ENCODE measurements around the gene KRT77. TPM values are rescaled to one million over a fixed set of nuclear protein-coding genes. Genes with fewer than 3 reads are reported as not detected.

Gene KRT77
- total and polyA plus RNA-seq, 7 donors, result 0.01 to 0.04 TPM; not detected in 5

- Histone ChIP-seq H3K4me1 (no peaks in the 10 kb centered on the region), H3K27ac (no peak overlapping the region), H3K36me3 (ENCODE audit: insufficient read depth in 1 of 2, low read depth in 1 of 2) (no peaks in the 10 kb centered on the region), H3K9me3 (no peaks in the 10 kb centered on the region), H3K4me3 (no peak overlapping the region), H3K27me3 (ENCODE audit: insufficient read depth in 3 of 3, low read length in 2 of 3) (peaks cover 0 to 13% (median 4%) of the 10 kb centered on the region in 3 donors)
- intact Hi-C loops (cut with DNase I), result no loop called here
- no peak for TF ChIP-seq CTCF (IDR thresholded peaks at IDR 0.05)
- DNase-seq, result no peak
- no peak for ATAC-seq
- 72 to 83% (median 77%) methylated on average over 10 of the region's 10 CpGs for WGBS, 3 donors
Observed at GRCh38 chr12:52729147-52729546, 25.8 kb upstream of the KRT77 start.

- no peak overlapping the region for H3K4me3 ChIP-seq
- no peaks in the 10 kb centered on the region for H3K4me1 ChIP-seq
- ATAC-seq (no peak), DNase-seq (no peak)
- H3K27me3 ChIP-seq (ENCODE audit: insufficient read depth in 3 of 3, low read length in 2 of 3), result peaks cover 0 to 13% (median 2%) of the 10 kb centered on the region in 3 donors
- TF ChIP-seq CTCF (IDR thresholded peaks at IDR 0.05), result no peak
- WGBS, 3 donors, result 90 to 94% (median 92%) methylated on average over 2 of the region's 2 CpGs
- intact Hi-C loops (cut with DNase I), result no loop called here
- H3K9me3 ChIP-seq, result no peaks in the 10 kb centered on the region
- no peak overlapping the region for H3K27ac ChIP-seq
- H3K36me3 ChIP-seq (ENCODE audit: insufficient read depth in 1 of 2, low read depth in 1 of 2), result no peaks in the 10 kb centered on the region
Observed at GRCh38 chr12:52728374-52728773, 25.1 kb upstream of the KRT77 start.

GRCh38 chr12:52727037-52727436 lies 23.7 kb upstream of the KRT77 start:
- ATAC-seq (no peak), DNase-seq (no peak)
- Histone ChIP-seq H3K36me3 (ENCODE audit: insufficient read depth in 1 of 2, low read depth in 1 of 2) (no peaks in the 10 kb centered on the region), H3K27me3 (ENCODE audit: insufficient read depth in 3 of 3, low read length in 2 of 3) (peaks cover 0 to 13% (median 2%) of the 10 kb centered on the region in 3 donors), H3K27ac (no peak overlapping the region), H3K9me3 (no peaks in the 10 kb centered on the region), H3K4me1 (no peaks in the 10 kb centered on the region), H3K4me3 (no peak overlapping the region)
- 81 to 83% (median 83%) methylated on average over 4 of the region's 4 CpGs for WGBS, 3 donors
- intact Hi-C loops (cut with DNase I), result no loop called here
- TF ChIP-seq CTCF (IDR thresholded peaks at IDR 0.05), result no peak

DNA sequence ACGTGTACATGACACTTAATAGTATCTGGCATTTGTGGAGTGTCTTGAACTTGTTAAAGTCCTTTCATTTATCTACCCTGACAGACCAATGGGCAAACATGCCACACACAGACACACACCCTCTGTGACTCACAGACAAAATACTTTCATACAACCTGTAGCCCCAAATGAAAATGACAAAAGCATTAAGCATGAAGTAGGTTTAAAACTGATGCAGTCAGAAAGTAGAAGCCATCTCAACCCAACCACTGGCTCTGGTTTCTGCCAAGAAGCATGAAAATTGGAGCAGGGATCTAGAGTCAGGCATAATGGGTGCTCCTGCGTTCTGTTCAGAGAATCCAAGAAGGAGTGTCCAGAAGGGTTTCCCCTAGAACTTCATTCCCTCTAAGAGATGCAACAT lies 23.1 kb upstream of the KRT77 start:
- TF ChIP-seq CTCF (IDR thresholded peaks at IDR 0.05), result no peak
- Histone ChIP-seq H3K4me1 (no peaks in the 10 kb centered on the region), H3K36me3 (ENCODE audit: insufficient read depth in 1 of 2, low read depth in 1 of 2) (no peaks in the 10 kb centered on the region), H3K9me3 (no peaks in the 10 kb centered on the region), H3K4me3 (no peak overlapping the region), H3K27ac (no peak overlapping the region), H3K27me3 (ENCODE audit: insufficient read depth in 3 of 3, low read length in 2 of 3) (peaks cover 0 to 13% (median 2%) of the 10 kb centered on the region in 3 donors)
- DNase-seq, result no peak
- no peak for ATAC-seq
- 47 to 61% (median 55%) methylated on average over 2 of the region's 2 CpGs for WGBS, 3 donors
- intact Hi-C loops (cut with DNase I), result no loop called here

- no peaks in the 10 kb centered on the region for H3K9me3 ChIP-seq
- no peak for TF ChIP-seq CTCF (IDR thresholded peaks at IDR 0.05)
Observed at GRCh38 chr12:52724384-52724783, 21.1 kb upstream of the KRT77 start.

More at GRCh38 chr12:52724384-52724783, 21.1 kb upstream of the KRT77 start:
- ATAC-seq, result no peak
- intact Hi-C loops (cut with DNase I), result no loop called here
- Histone ChIP-seq H3K27ac (no peak overlapping the region), H3K4me1 (no peaks in the 10 kb centered on the region), H3K36me3 (ENCODE audit: insufficient read depth in 1 of 2, low read depth in 1 of 2) (no peaks in the 10 kb centered on the region), H3K27me3 (ENCODE audit: insufficient read depth in 3 of 3, low read length in 2 of 3) (peaks cover 0 to 9% (median 2%) of the 10 kb centered on the region in 3 donors), H3K4me3 (no peak overlapping the region)
- 77 to 85% (median 80%) methylated on average over 3 of the region's 3 CpGs for WGBS, 3 donors
- DNase-seq, result no peak
